GM19438 (cell line): ENCODE data around the gene DCAF11.

ENCODE experiments used
- ATAC-seq: cut with Tn5 transposase; IDR thresholded peaks from one replicate; pipeline ENCODE4 v1.9.1; 2021; ENCODE audit warnings: low read depth; ENCODE audit not compliant: unreplicated experiment

Gene DCAF11

DNA sequence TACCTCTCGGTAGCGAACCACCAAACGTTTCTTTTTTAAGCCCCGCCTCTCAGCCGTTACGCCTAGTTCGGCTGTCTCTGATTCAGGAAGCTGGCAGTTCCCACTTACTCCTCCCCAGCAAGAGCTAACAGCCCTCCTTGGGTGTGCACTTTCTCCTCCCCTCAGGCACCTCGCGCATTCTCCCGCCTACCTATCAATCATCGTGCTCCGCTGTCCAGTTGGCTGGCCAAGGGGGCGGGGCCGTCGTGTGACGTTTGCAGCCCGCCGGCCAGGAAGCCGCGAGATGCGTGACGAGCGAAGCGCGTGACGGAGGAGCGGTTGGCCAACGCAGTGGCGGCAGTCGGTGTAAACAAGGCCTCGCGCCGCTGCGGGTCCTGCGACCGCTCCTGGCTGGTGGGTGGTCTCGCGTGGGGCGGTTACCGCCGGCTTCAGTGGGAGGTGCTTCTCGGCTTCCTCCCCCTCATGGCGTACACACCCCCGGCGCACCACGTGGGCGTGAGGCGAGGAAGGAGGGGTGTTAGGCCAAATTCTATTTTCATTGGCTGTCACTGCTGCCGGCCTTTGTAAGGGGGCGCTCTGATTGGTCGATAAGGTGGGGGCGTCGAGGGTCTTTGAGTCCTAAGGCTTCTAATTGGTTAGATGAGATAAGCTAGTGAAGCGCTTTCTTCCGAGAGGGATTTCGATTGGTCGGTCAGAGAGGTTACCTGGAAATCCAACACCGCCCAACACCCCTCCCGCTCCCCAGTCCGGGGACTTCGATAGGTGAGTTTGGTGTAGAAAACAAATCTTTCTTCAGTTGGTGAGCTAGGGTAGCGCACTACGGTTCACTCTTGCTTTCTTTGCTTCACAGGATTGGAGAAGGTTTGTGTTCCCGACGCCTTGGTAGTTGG is at the start of gene DCAF11, which contains the start of gene NRL:
Gene DCAF11, plus strand, starts transcription at position 246 of the 890 bp plus-strand sequence. CDS start 818 bp downstream, outside the sequence.
Gene NRL, minus strand, starts transcription at position 418 of the 890 bp plus-strand sequence. CDS start 32,101 bp downstream, outside the sequence.
- peak; percentile 85 for ATAC-seq

GRCh38 chr14:24064856-24065255 is 49.7 kb upstream of the DCAF11 start:
- no peak for ATAC-seq

DNA sequence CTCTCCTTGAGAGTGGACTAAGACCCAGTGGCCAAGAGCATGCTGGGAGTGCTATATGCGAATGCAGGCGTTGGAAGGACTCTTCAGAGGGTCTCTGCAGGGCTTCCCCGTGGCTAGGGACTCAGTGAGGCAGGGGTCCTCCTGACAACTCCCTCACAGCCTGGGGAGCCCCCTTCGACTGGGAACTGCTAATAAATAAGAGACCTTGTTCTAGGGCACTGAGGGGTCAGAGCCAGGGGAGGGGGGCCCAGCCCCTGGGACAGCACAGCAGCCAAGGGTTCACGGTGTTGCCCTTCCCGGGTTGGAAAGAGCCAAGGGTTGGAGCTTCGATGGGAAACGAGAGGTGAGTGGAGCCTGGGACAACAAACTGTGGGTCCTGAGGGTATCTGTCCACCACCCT is 49.2 kb upstream of the DCAF11 start:
- ATAC-seq, result no peak

DNA sequence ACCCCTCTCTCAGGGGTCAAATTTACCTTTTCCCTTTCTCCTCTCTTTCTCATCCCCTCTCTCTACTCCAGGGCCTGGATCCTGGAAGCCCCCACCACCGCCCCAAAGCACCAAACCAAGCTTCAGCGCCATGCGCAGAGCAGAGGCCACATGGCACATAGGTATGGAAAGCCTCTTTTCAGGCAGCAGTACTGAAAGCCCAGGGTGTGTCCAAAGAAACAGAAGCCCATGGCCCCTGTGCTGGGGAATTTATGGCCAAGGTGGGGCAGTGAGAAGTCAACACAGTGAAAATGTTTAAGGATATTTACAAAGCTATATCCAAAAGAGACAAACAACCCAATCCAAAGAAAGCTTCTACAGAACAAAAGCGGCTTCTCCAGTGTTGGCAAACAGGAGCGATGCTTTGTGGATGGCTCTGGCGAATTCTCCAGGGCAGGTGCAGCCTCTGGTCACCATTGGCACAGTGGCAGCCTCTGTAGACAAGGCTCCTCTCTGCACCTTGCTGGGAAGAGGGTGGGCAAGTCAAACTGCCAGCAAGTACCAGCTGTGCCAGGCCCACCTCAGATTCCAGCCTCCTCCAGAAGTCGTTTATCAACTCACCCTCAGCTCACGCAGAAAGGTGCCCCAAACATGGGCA is 48.0 kb upstream of the DCAF11 start:
- ATAC-seq, result no peak

- ATAC-seq, result no peak
Measured at GRCh38 chr14:24067133-24068082, 47.2 kb upstream of the DCAF11 start.

GRCh38 chr14:24068711-24069410 is 45.7 kb upstream of the DCAF11 start:
- no peak for ATAC-seq

DNA sequence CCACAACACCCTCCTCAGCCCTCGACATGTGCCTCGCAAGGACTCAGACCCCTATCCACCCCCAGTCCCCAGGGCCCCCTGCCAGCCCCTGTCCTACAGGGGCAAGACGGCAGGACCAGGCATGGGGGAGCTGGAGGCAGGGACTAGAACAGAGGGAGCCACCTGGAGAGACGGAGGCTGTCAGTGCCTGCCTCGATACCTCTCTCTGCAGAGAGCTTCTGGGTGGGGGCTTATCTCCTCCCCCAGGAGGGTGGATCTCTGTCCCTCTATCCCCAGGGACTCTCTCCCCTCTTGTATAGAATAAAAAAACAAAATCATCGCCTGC is 45.2 kb upstream of the DCAF11 start:
- no peak for ATAC-seq

- no peak for ATAC-seq
Measured at GRCh38 chr14:24070285-24071143, 44.1 kb upstream of the DCAF11 start.

DNA sequence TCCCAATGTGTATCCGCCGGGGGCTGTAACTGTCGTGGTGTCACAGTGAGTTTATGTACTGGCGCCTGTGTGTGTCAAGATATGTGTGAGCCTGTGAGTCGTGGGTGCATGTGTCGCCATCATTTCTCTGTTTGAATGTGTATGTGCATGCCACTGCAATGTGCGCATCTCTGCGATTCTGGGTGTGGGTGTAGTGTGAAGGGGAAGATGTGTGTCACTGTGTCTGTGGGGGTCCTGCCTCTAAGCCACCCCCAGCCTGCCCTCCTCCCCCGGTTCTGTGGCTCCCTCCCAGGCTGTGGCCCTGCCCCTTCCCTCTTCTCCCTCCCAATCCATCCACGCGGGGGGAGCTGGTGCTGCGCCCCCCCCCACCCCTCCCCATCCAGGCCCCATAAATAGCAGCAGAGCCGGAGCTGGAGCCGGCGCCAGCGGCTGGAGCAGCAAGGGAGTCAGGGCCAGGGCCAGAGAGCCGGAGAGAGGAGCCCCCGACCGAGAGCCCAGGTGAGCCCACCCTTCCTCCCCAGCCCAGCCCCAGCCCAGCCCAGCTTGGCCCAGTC is 43.4 kb upstream of the DCAF11 start, which contains the start of gene CPNE6:
Gene CPNE6, plus strand, starts transcription at position 419 of the 554 bp plus-strand sequence. CDS start 1,375 bp downstream, outside the sequence.
- no peak for ATAC-seq

DNA sequence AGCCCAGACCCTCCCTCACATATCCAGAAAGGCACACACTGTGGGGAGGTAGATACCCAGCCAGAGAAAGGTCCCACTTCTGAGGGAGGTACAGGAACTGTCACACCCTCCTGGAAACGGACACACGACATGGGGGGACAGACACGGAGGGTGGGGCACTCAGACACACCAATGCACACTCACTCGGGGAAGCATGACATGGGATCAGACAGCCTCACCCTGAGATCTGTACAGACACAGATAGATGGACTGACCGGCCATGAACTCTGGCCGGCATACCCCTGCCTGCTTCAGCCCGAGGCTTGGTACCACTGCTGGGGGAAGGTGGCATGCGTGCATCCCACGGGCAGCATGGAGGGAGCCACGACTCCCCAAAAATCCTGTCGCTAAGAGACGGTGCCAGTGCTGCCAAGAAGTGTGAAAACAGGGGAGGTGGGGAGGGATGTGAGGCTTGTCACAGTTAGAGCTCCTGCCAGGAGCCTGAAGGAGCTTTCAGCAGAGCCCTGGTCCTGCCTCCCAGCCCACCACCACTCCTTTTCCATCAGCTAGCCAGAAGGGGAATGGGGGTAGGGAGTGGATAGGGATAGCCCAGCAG is 42.6 kb upstream of the DCAF11 start:
- no peak for ATAC-seq

- ATAC-seq, result no peak
Measured at GRCh38 chr14:24072436-24072835, 42.1 kb upstream of the DCAF11 start.

- ATAC-seq, result no peak
Measured at GRCh38 chr14:24072881-24073877, 41.4 kb upstream of the DCAF11 start.

GRCh38 chr14:24074625-24075484 is 39.7 kb upstream of the DCAF11 start:
- no peak for ATAC-seq

DNA sequence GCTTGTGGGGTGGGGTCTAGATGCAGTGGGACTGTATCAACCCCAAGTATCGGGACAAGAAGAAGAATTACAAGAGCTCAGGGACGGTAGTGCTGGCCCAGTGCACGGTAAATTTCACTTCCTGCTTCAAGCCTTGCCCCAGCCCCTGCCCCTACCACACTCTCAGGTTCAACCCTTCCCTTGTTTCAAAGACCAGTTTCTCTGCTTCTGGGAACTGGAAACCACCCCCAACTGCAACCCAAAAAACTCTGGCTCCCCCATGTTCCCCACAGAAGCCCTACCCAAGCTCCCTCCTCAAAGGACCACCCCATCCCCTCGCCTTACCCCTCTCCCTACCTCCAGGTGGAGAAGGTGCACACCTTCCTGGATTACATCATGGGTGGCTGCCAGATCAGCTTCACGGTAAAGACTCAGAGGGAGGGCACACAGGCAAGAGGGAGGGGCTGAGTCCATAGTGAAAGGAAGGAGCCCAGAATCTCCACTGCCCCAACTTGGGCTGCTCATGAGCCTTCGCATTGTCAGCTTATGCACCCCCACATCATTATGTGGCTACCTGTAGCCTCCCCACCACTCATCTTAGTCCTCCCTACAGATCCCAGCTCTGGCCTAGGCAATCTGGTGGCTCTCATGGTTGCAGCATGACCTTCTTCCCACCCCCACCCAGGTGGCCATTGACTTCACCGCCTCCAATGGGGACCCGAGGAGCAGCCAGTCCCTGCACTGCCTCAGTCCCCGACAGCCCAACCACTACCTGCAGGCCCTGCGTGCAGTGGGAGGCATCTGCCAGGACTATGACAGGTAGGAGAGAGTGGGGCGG is 38.9 kb upstream of the DCAF11 start:
- peak; percentile 70 for ATAC-seq

DNA sequence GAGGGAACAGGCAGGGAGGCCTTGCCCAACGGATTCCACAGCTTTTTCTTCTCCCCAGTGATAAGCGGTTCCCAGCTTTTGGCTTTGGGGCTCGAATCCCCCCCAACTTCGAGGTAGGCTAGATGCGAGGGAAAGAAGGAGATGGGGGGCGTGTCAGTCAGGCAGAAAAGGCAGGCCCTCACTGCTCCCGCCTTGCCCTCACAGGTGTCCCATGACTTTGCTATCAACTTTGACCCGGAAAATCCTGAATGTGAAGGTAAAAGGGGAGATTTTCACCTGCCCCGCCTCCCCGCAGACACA is 38.3 kb upstream of the DCAF11 start:
- no peak for ATAC-seq

GRCh38 chr14:24077086-24077485 is 37.5 kb upstream of the DCAF11 start:
- ATAC-seq, result no peak
